ENCODE measurements around the gene MPRIP. TPM values are rescaled to one million over a fixed set of nuclear protein-coding genes. Genes with fewer than 3 reads are reported as not detected.

The MPRIP gene
- polyA plus RNA-seq, 1 donor from 2014 or later: 47.3 TPM

GRCh38 chr17:17169396-17169795 is 127.1 kb downstream of the MPRIP start:
- H3K9me3 ChIP-seq (ENCODE audit: low read length): no peaks in the 10 kb centered on the region
- H3K27me3 ChIP-seq (ENCODE audit: insufficient read depth, low read depth, low read length): no peaks in the 10 kb centered on the region
- no peak overlapping the region for H3K4me3 ChIP-seq (ENCODE audit: low read length)
- TF ChIP-seq EZH2 (IDR thresholded peaks at IDR 0.05; ENCODE audit: borderline replicate concordance, insufficient read depth, low read length, poor library complexity, severe bottlenecking) (no peak), POLR2AphosphoS5 (IDR thresholded peaks at IDR 0.05) (no peak), SMC3 (conservative IDR thresholded peaks at IDR 0.05; ENCODE audit: poor library complexity) (no peak), CTCF (IDR thresholded peaks at IDR 0.05; ENCODE audit: poor library complexity, severe bottlenecking) (no peak), MXI1 (conservative IDR thresholded peaks at IDR 0.05; ENCODE audit: poor library complexity, severe bottlenecking) (no peak), EP300 (conservative IDR thresholded peaks at IDR 0.05; ENCODE audit: poor library complexity, severe bottlenecking) (no peak), REST (IDR thresholded peaks at IDR 0.05; ENCODE audit: borderline replicate concordance) (no peak)
- no peak overlapping the region for H3K27ac ChIP-seq (ENCODE audit: low read length)
- no peak overlapping the region for H2AFZ ChIP-seq (ENCODE audit: low read depth, low read length)
- H3K9me2 ChIP-seq (ENCODE audit: insufficient read depth, low read length): no peaks in the 10 kb centered on the region
- no peaks in the 10 kb centered on the region for H3F3A ChIP-seq (ENCODE audit: insufficient read depth, low read length, poor library complexity, severe bottlenecking)
- H3K36me3 ChIP-seq (ENCODE audit: insufficient read depth, low read length): no peaks in the 10 kb centered on the region
- H3K9ac ChIP-seq (ENCODE audit: low read length): no peak overlapping the region
- H3K79me2 ChIP-seq (replicated peaks; ENCODE audit: insufficient read depth, low read length): no peaks in the 10 kb centered on the region
- H3K4me2 ChIP-seq (ENCODE audit: low read length): no peak overlapping the region
- H4K20me1 ChIP-seq (ENCODE audit: insufficient read depth): no peaks in the 10 kb centered on the region

GRCh38 chr17:17170346-17170985 is 128.2 kb downstream of the MPRIP start:
- Histone ChIP-seq H3K27me3 (ENCODE audit: insufficient read depth, low read depth, low read length) (no peaks in the 10 kb centered on the region), H3K9me3 (ENCODE audit: low read length) (no peaks in the 10 kb centered on the region), H3K79me2 (replicated peaks; ENCODE audit: insufficient read depth, low read length) (no peaks in the 10 kb centered on the region), H3F3A (ENCODE audit: insufficient read depth, low read length, poor library complexity, severe bottlenecking) (no peaks in the 10 kb centered on the region), H3K36me3 (ENCODE audit: insufficient read depth, low read length) (no peaks in the 10 kb centered on the region), H3K9ac (ENCODE audit: low read length) (no peak overlapping the region), H3K4me3 (ENCODE audit: low read length) (no peak overlapping the region), H3K4me2 (ENCODE audit: low read length) (no peak overlapping the region), H2AFZ (ENCODE audit: low read depth, low read length) (no peak overlapping the region), H3K9me2 (ENCODE audit: insufficient read depth, low read length) (no peaks in the 10 kb centered on the region), H4K20me1 (ENCODE audit: insufficient read depth) (no peaks in the 10 kb centered on the region), H3K27ac (ENCODE audit: low read length) (no peak overlapping the region)
- no peak for TF ChIP-seq EZH2 (IDR thresholded peaks at IDR 0.05; ENCODE audit: borderline replicate concordance, insufficient read depth, low read length, poor library complexity, severe bottlenecking)
- no peak for TF ChIP-seq RAD21 (conservative IDR thresholded peaks at IDR 0.05)
